HG02798 (cell line): ENCODE measurements around the gene AMFR.

Experiments used
- ATAC-seq: cut with Tn5 transposase; IDR thresholded peaks from one replicate; pipeline ENCODE4 v1.9.1; 2021; ENCODE audit warnings: mild to moderate bottlenecking; ENCODE audit not compliant: unreplicated experiment, poor library complexity

AMFR gene

DNA sequence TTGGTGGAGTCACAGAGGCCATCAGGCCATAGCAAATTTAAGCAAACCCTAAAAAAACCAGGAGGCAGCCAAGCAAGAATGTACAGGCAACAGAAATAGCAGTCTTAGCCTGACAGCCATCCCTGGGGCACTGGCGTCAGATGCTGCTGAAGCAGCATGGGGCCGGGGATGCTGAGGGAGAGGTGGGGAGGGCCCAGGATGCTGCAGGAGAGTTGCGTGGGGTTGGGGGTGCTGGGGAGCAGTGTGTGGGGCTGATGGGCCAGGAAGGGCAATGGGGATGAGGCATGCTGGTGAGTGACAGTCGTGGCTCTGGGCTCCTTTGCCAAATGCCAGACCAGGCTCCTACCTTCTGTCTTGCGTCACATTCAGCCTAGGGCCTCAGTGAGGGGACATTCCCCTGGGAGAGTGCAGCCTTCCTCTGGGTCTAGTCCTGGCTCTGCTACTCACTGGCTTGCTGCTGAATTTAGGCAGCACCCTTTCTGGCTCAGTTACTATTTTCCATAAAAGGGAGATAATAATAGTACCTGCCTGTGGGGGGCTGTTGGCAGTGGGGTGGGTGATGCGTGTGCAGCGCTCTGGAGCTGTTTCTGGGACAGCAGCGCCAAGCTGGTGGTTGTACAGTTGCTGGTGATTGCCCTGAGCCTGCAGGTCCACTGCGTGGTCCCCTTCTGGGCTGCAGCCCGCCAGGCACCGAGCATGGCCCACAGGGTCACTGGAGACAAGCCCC, 88.1 kb downstream of the AMFR start:
- ATAC-seq: no peak

DNA sequence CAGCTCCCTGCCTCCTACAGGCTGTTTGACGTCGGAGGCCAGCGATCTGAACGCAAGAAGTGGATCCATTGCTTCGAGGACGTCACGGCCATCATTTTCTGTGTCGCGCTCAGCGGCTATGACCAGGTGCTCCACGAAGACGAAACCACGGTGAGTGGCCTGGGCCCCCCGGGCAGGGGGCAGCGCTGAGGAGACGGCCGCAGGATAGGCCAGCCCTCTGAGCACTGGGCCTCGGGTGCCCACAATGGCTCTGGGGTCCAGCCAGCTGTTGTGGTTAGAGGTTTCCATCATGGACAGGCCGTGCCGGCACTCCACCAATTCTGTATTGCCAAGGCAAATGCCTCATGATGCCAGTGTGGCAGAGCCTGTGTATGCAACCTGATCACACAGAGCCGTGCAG, 88.6 kb downstream of the AMFR start:
- no peak for ATAC-seq

DNA sequence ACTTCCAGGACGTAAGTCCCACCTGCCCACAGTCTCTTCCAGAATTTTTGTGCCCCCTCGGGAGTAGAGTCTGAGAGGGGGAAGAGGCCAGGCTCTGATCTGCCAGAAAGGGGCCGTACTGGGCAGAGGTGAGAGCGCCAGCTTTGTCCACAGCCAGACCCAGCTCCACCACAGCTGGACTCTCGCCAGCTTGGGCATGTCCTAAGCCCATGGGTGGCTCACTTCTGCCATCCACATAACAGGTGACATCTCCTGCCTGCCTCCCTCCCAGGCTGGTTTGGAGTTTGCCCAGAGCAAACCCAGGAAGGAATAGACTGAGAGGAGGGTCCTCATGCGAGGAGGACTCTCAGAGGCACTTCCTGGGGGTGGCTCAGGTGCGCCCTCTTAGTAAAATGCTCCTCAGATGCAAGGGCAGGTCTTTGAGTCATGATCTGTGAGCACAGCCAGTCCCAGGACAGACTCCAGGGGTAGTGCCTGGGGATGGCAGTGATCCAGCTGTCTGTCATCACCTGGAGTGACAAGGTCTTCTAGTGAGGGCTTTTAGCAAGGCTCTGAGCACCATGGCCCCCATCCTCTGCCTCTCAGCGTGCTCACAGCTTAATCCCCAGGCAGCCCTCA, 89.2 kb downstream of the AMFR start:
- ATAC-seq: no peak

DNA sequence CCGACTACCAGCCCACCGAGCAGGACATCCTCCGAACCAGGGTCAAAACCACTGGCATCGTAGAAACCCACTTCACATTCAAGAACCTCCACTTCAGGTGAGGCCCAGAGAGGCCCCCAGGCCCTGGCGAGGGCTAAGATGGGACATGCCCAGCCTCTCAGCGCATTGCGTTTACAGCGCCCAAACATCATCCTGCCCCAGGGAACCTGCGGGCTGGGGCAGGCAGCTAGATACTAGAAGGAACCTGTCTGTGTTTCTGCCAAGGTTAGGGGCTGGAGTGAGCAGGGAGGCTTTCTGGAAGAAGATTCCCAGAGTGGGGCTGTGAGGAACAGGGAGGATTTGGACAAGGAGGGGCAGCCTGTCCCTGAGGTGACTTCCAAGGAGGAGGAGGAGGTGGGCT, 90.6 kb downstream of the AMFR start:
- no peak for ATAC-seq

DNA sequence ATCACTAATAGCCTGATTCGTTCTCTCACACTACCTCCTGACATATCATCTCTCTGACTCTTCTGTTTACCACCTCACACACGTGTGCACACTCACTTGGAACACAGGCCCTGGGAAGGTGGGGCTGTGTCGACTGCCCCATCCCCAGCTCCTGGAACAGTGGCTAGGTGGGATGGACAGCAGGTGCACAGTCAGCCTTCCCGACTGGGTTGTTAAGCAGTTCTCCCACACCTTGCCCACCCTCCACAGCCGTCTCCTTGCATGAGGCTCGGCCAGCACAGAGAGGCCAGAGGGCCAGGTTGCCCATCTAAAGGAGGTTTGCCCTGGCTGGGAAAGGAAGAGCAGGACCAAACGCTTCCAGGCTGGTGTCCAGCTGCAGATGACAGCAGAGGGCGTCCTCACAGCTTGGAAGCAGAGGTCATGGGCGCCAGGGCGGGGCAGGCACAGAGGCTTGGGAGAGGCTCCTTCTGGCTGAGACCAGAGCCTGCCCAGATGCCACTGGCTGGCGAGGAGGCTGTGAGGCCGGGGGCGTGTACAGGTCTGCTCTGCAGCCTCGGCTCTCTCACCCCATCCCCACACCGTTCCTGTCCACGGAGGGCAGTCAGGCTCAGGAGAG, 92.8 kb downstream of the AMFR start:
- no peak for ATAC-seq

DNA sequence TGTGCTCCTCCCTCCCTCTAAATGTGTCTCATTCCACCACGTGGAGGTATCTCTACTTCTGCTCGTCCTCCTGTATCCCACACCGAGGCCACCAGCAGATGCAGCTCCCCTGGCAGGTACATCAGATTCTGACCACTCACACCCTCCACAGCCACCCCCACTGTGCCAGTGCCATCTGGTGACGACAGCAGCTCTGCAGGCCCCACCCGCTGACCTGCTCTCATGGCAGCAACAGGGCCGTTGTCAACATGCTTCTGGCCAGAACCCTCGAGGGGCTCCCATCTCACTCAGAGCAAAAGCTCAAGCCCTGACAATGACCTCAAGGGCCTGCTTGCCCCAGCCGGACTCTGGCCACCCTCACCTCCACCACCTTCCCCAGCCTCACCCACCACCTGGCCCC, 93.4 kb downstream of the AMFR start:
- ATAC-seq: no peak

DNA sequence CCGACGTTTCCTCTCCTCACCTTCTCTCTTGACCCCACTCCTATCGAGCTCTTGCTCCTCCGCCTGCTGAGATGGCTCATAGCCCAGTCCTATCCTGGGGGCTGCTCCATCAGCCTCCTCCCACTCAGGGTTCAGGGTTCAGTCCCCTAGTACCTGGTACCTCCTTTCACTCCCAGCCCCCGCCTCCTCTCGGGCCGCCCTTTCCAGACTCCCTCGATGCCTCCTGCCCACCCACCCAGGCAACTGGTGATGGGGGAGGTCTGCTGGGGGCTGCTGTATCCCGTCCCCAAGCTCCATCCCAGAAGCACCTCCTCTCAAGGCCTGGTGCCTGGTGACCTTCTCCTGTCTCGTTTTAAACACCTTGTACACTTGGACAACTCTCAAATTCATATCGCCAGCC, 93.9 kb downstream of the AMFR start:
- no peak for ATAC-seq

DNA sequence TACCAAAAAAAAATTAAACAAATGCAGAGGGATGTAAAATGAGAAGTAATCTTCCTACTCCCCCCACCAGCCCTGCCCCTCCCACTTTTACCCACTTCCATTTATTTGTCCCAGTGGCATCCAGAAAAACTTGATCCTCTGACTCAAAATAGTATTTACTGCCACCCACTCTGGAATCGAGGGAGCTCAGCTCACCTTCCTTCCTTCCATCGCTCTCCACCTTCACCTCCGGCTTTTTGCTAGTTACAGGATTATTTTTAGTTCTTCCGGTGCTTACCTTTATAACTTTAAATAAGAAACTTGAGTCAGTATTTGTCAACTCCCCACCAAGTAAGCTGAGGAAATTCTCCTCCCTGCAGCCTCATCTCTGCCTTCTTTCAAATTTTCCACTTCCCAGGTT, 94.9 kb downstream of the AMFR start:
- ATAC-seq: no peak

DNA sequence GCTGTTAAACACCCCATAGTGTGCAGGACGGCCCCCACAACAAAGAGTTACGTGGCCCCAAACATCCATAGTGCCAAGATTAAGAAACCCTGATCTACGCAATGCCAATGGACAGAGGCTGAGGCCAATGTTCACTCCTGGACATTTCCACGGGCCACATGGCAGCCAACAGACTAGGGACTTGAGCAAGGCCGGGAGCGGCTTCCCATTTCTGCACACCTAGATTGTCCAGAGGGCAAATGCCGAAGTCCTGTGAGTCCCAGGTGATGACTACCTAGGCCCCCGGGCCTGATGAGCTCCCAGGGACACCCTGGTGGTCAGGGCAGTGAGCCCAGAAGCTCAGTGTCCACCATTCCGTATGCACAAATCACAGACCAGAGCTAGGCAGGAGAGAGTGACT, 95.5 kb downstream of the AMFR start:
- ATAC-seq: no peak

DNA sequence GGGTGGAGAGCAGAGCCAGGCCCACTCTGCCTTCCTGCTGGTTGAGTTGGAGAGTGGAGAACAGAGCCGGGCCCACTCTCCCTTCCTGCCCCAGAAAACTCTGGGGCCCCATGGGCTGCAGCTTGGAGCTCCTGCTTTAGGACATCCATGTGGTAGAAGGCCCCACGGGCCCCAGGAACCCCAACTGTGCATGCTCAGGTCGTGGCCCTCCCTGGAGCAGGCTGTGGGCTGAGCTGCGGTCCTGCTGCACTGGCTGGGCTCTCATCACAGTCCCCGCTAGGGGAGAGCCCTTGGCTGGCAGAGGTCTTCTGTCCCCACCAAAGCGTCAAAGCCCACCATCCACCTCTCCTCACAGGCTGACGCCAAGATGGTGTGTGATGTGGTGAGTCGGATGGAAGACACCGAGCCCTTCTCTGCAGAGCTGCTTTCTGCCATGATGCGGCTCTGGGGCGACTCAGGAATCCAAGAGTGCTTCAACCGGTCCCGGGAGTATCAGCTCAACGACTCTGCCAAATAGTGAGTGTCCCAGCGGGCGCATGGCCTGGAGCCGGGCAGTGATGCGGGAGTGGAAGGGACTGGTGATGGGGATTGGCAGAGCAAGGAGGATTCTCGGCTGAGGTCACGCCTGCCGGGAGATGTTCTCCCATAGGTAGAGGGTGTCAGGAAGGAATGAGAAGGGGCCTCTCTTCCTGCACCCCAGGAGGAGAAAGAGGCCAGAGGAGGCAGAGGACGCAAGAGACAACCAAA, 96.9 kb downstream of the AMFR start:
- ATAC-seq: no peak

DNA sequence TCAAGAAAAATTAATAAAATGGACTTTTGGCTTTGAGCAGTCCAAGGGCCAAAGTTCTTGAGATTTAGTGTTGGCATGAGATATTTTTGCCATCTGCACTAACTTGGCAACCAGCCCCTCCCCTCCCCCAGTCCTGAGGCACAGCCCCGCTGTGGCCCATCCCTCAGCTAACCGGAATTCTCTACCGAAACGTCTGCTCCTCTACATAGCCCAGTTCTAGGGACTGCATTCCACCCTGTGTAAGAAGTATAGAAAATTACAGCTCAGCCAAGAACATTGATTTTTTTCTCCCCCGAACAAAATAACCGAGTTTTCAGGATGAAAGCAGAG, 97.5 kb downstream of the AMFR start:
- ATAC-seq: no peak

DNA sequence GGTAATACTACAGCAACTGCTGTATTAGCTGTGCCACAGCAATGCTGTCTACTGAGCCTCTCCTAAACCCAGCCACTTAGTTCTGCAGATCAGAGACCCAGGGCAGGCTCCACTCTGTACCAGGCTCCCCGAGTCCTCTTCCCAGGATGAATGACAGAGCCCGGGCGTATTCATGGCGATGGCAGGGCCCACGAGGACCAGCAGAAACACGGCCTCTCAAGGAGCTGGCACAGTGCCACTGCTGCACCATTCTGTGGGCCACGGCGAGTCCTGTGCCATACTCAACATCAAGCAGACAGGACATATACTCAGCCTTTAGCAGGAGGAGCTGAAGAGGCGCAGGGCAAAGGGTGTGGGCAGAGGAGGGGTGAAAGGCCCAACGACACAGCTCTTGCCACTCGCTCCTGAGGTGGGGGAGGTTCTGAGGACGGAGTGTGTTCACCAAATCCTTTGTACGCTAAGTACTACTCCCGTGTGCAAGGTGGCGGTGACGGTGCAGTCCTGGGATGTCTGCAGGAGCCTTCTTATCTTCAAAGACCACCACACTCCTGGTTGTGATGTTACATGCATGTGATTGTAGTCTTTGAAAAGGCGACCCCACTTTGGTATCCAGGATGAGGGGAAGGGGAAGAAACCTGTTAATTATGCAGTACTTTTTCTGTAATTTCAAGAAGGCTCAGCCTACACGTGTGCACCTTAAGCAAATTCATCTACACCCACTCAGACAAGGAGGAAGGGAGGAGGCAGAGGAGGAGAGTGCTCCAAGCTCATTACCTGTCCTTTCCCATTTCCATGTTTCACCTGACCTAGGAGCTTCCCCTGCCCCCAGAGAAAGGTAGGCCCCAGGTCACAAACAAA, 98.0 kb downstream of the AMFR start:
- no peak for ATAC-seq

DNA sequence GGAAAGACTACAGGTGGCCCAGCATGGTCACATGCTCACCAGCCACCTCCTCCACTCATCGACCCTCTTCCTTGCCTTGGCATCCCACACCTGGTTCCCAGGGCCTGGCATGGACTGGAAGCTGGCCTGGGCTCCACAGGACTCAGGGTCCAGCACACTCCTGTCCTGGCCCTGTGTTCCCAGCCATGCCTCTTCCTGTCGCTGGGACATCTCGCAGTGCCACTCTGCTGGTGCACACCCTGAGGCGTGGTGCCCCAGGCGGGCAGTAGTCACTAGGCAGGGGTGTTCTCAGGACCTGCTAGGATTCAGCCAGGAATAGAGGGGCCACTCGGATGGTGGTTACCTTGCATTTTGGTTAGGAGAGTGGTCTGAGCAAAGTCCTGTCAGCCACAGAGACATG, 99.4 kb downstream of the AMFR start:
- no peak for ATAC-seq

DNA sequence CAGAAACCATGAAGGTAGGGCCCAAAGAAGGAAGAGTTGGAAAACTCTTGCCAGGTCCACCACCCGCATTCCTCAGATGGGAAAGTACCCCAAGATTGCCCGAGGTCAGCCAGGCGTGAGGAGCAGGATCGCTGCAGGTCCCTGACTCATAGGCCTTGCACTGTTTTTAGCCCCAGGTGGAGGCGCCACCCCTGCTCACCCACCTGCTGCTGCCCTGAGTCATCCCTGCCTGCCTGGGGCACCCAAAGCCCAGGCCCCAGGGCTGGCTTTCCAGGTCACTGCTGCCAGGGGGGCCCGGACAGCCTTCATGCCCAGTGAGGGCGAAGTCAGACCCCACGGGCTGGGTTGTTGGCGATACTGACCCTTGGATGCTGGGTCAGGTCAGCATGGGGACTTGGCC, 100.9 kb downstream of the AMFR start:
- no peak for ATAC-seq

DNA sequence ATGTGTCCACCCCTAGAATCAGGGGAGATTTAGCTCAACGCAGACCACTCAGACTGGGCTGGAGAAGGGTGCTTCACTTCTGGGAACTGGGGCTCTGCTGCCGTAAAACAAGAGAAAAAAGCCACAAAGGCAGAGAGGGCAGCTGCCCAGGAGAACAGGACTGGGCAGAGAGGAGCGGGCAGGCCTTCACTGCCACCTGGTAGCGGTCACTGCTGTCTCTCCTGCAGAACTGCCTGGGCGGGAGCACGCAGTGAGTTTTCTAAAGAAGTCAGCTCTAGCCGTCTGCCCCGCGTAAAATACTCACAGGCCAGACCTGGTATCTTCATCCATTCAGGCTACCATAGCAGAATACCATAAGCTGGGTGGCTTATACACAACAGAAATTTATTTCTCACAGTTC, 103.8 kb downstream of the AMFR start:
- no peak for ATAC-seq

DNA sequence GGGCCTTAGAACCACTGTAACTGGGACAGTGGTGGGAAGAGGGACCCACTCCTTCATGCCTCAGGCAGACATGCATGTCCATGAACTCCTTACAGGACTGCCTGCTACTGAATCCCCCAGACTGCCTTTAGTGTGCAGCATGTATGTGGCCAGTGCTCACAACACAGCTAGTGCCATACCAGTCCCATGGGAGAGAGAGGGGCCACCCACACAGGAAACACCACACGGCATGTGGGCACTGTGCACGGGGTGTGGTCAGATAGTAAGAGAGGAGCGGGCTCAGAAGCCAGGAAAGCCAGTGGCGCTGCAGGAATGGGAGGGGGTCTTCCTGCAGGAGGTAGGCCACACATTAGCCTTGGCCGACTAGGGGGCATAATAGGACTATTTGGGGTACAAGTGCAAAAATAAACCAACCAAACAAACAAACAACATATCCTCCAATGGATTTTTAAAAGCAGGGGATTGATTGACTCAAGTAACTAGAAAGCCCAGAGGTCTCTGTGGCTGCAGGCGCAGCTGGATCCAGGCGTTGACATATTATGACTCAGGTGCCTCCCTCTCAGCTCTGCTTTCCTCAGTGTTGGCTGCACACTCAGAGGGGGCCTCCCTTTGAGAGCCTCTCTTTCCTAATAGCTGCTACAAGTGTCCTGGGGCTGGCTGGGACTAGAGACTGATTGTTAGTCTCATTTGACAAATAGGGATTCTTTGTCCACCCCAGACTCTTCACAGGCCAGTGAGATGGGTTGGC, 104.4 kb downstream of the AMFR start:
- no peak for ATAC-seq

DNA sequence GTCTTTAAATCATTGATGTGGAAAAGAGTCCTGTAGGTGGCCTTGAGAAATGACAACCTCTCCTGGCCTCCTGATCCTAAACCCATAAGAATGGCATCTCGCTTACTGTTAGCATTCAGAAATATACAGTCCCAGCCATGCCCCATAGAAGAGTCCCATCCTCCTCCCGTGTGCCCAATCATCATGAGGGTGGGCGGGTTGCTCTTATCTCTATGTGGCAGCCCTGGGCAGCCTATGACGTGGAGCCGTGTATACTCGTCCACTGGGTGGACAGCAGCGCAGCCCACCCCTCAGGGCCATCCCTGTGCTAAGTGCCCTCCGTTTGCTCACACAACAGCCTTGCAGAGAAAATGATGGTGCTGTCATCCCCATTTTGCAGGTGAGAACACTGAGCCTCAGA, 105.3 kb downstream of the AMFR start:
- ATAC-seq: no peak

DNA sequence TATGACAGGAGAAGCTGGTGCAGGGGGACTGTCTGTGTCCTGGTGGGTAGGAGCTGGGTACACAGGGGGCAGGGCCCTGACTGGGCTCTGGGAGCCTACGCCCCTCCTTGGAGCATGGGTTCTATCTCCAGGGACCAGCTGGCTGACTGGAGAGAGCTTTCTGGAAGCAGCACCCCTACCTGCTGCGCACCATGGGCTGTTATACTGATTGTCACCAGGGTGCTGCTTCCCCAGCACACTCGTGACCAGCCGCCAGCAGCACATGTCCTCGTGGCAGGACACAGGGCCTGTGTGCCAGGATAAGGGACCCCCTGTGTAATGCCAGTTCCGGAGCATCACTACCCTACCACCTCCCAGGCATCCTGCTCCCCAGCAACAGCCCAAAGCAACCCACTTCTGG, 106.0 kb downstream of the AMFR start:
- ATAC-seq: no peak

DNA sequence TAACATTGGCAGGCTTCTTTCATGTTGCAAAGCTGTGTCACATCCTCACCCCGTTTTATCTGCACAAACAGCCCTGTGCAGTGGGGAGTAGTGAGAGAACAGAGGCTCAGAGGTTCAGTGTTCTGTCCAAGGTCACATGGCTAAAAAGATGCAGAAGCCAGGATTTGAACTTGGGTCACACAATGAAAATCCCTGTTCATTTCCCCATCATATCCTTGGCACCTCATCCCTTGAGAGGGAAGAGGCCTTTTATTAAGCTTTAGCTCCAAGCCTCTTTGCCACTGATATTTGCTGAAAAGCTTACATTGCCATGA, 106.6 kb downstream of the AMFR start:
- ATAC-seq: no peak
